H1 (cell line): ENCODE results near the gene COL4A3.

Source experiments
- ASH2L ChIP-seq: fragments of 200-600, 300-600 bp; sonication (generic); IDR thresholded peaks from one replicate; pipeline ENCODE4 v1.7.1; 2017; ENCODE audit warnings: low read length
- ATF2 ChIP-seq: IDR thresholded peaks from 2 replicates; pipeline ENCODE4 v1.6.1; 2012; ENCODE audit warnings: low read length, inconsistent platforms
- CTCF ChIP-seq, 3 experiments: IDR thresholded peaks; 1 replicate in 2 of 3; 2 replicates in 1 of 3; pipeline versions ENCODE4 v1.5.1 to v1.6.1; 2011; ENCODE audit warnings: low read length in 3 of 3, mild to moderate bottlenecking in 3 of 3, inconsistent platforms in 2 of 3, low read depth in 1 of 3, moderate library complexity in 1 of 3; ENCODE audit not compliant: insufficient read depth in 1 of 3; ENCODE audit errors: control extremely low read depth in 1 of 3
- EZH2 ChIP-seq: fragments of 200-600 bp; sonication (generic); IDR thresholded peaks from 2 replicates; pipeline ENCODE4 v1.7.1; 2012; ENCODE audit warnings: low read depth, mild to moderate bottlenecking, moderate library complexity, low read length, inconsistent platforms; ENCODE audit not compliant: severe bottlenecking
- FOSL1 ChIP-seq: IDR thresholded peaks from 2 replicates; pipeline ENCODE4 v1.6.1; 2011; ENCODE audit warnings: mild to moderate bottlenecking, low read depth, low read length, moderate library complexity; ENCODE audit not compliant: insufficient read depth
- MAX ChIP-seq: IDR thresholded peaks from 2 replicates; pipeline ENCODE4 v1.6.1; 2012; ENCODE audit warnings: inconsistent platforms
- POLR2A ChIP-seq, 2 experiments: IDR thresholded peaks; 1 replicate in 1 of 2; 2 replicates in 1 of 2; pipeline ENCODE4 v1.6.1; 2011; ENCODE audit warnings: low read depth in 2 of 2, low read length in 2 of 2, mild to moderate bottlenecking in 2 of 2; ENCODE audit errors: control extremely low read depth in 1 of 2
- POLR2AphosphoS5 ChIP-seq: IDR thresholded peaks from 2 replicates; pipeline ENCODE4 v1.6.1; 2011; ENCODE audit warnings: low read depth, low read length
- RAD21 ChIP-seq, 2 experiments: IDR thresholded peaks in 1 of 2; conservative IDR thresholded peaks in 1 of 2; 2 replicates each; pipeline ENCODE4 v1.6.1; 2011; ENCODE audit warnings: low read depth in 2 of 2, low read length in 2 of 2, improper control_type of control experiment in 1 of 2, inconsistent platforms in 1 of 2, mild to moderate bottlenecking in 1 of 2, moderate library complexity in 1 of 2
- TAF1 ChIP-seq: IDR thresholded peaks from 2 replicates; pipeline ENCODE4 v1.6.1; 2011; ENCODE audit warnings: mild to moderate bottlenecking, low read depth, low read length
- TBP ChIP-seq: IDR thresholded peaks from 2 replicates; pipeline ENCODE4 v1.6.1; 2011; ENCODE audit warnings: low read depth, low read length, improper control_type of control experiment
- YY1 ChIP-seq: IDR thresholded peaks from 2 replicates; pipeline ENCODE4 v1.6.1; 2011; ENCODE audit warnings: low read depth, mild to moderate bottlenecking, low read length
- ZNF274 ChIP-seq: IDR thresholded peaks from 2 replicates; pipeline ENCODE4 v1.7.0; 2012; ENCODE audit warnings: low read length, borderline replicate concordance; ENCODE audit errors: extremely low read depth

GRCh38 chr2:227115761-227116160 lies 48.7 kb upstream of the COL4A3 start:
- no peak for TF ChIP-seq TAF1
- TF ChIP-seq POLR2A (IDR thresholded peaks at IDR 0.05; ENCODE audit: control extremely low read depth in 1 of 2, low read depth in 2 of 2, low read length in 2 of 2), result no peak
- TF ChIP-seq TBP, result no peak
- TF ChIP-seq ASH2L, result no peak
- TF ChIP-seq EZH2, result no peak
- TF ChIP-seq CTCF (IDR thresholded peaks at IDR 0.05; ENCODE audit: control extremely low read depth in 1 of 3, insufficient read depth in 1 of 3, low read depth in 1 of 3, low read length in 3 of 3), result no peak
- TF ChIP-seq ATF2, result no peak
- TF ChIP-seq RAD21 (IDR thresholded peaks at IDR 0.05 in 1 of 2, conservative IDR thresholded peaks at IDR 0.05 in 1 of 2; ENCODE audit: low read depth in 2 of 2, low read length in 2 of 2), result no peak
- TF ChIP-seq MAX, result no peak
- TF ChIP-seq YY1, result no peak
- no peak for TF ChIP-seq POLR2AphosphoS5
- no peak for TF ChIP-seq ZNF274
- no peak for TF ChIP-seq FOSL1
